ENCODE data around the gene GINS2. TPM values are rescaled to one million over a fixed set of nuclear protein-coding genes. Genes with fewer than 3 reads are reported as not detected.
A peak's percentile ranks its signal among the peaks of the same experiment; 100 is the strongest.

GINS2 gene
- total RNA-seq, 1 donor from 2014 or later: 0.26 TPM

- Histone ChIP-seq H3K4me3 (ENCODE audit: low read depth, low read length) (no peak overlapping the region), H3K36me3 (ENCODE audit: control insufficient read depth, insufficient read depth, low read length) (peaks cover 37% of the 10 kb centered on the region), H3K27me3 (ENCODE audit: control insufficient read depth, insufficient read depth, low read length) (no peaks in the 10 kb centered on the region)
- no peak for DNase-seq (ENCODE audit: low read depth)
- TF ChIP-seq CTCF (IDR thresholded peaks at IDR 0.05; ENCODE audit: insufficient read depth, low read length, severe bottlenecking): no peak
- no peak for FAIRE-seq
These were observed 19.6 kb upstream of the GINS2 start for GRCh38 chr16:85708338-85708737.

- Histone ChIP-seq H3K27me3 (ENCODE audit: control insufficient read depth, insufficient read depth, low read length) (no peaks in the 10 kb centered on the region), H3K4me3 (ENCODE audit: low read depth, low read length) (no peak overlapping the region), H3K36me3 (ENCODE audit: control insufficient read depth, insufficient read depth, low read length) (peaks cover 33% of the 10 kb centered on the region)
- DNase-seq (ENCODE audit: low read depth) (no peak), FAIRE-seq (no peak)
- no peak for TF ChIP-seq CTCF (IDR thresholded peaks at IDR 0.05; ENCODE audit: insufficient read depth, low read length, severe bottlenecking)
These were observed 18.9 kb upstream of the GINS2 start for GRCh38 chr16:85707528-85708095.

- H3K4me3 ChIP-seq (ENCODE audit: low read depth, low read length): no peak overlapping the region
- TF ChIP-seq CTCF (IDR thresholded peaks at IDR 0.05; ENCODE audit: insufficient read depth, low read length, severe bottlenecking): no peak
- H3K27me3 ChIP-seq (ENCODE audit: control insufficient read depth, insufficient read depth, low read length): no peaks in the 10 kb centered on the region
- peak; percentile 83 for FAIRE-seq
- peaks cover 31% of the 10 kb centered on the region for H3K36me3 ChIP-seq (ENCODE audit: control insufficient read depth, insufficient read depth, low read length)
- DNase-seq (ENCODE audit: low read depth): no peak
These were observed 17.8 kb upstream of the GINS2 start for GRCh38 chr16:85706449-85707034.

- Histone ChIP-seq H3K36me3 (ENCODE audit: control insufficient read depth, insufficient read depth, low read length) (peaks cover 26% of the 10 kb centered on the region), H3K4me3 (ENCODE audit: low read depth, low read length) (no peak overlapping the region), H3K27me3 (ENCODE audit: control insufficient read depth, insufficient read depth, low read length) (no peaks in the 10 kb centered on the region)
- no peak for TF ChIP-seq CTCF (IDR thresholded peaks at IDR 0.05; ENCODE audit: insufficient read depth, low read length, severe bottlenecking)
- FAIRE-seq (no peak), DNase-seq (ENCODE audit: low read depth) (no peak)
These were observed 16.4 kb upstream of the GINS2 start for GRCh38 chr16:85704900-85705846.

GRCh38 chr16:85704011-85704410 is 15.3 kb upstream of the GINS2 start:
- Histone ChIP-seq H3K4me3 (ENCODE audit: low read depth, low read length) (no peak overlapping the region), H3K27me3 (ENCODE audit: control insufficient read depth, insufficient read depth, low read length) (no peaks in the 10 kb centered on the region), H3K36me3 (ENCODE audit: control insufficient read depth, insufficient read depth, low read length) (peaks cover 22% of the 10 kb centered on the region)
- FAIRE-seq: no peak
- TF ChIP-seq CTCF (IDR thresholded peaks at IDR 0.05; ENCODE audit: insufficient read depth, low read length, severe bottlenecking): no peak
- no peak for DNase-seq (ENCODE audit: low read depth)
